HG03196 (cell line): ENCODE results near the gene EDIL3.

ENCODE experiments used
- ATAC-seq: cut with Tn5 transposase; IDR thresholded peaks from one replicate; pipeline ENCODE4 v1.9.1; 2021; ENCODE audit not compliant: unreplicated experiment

The EDIL3 gene

DNA sequence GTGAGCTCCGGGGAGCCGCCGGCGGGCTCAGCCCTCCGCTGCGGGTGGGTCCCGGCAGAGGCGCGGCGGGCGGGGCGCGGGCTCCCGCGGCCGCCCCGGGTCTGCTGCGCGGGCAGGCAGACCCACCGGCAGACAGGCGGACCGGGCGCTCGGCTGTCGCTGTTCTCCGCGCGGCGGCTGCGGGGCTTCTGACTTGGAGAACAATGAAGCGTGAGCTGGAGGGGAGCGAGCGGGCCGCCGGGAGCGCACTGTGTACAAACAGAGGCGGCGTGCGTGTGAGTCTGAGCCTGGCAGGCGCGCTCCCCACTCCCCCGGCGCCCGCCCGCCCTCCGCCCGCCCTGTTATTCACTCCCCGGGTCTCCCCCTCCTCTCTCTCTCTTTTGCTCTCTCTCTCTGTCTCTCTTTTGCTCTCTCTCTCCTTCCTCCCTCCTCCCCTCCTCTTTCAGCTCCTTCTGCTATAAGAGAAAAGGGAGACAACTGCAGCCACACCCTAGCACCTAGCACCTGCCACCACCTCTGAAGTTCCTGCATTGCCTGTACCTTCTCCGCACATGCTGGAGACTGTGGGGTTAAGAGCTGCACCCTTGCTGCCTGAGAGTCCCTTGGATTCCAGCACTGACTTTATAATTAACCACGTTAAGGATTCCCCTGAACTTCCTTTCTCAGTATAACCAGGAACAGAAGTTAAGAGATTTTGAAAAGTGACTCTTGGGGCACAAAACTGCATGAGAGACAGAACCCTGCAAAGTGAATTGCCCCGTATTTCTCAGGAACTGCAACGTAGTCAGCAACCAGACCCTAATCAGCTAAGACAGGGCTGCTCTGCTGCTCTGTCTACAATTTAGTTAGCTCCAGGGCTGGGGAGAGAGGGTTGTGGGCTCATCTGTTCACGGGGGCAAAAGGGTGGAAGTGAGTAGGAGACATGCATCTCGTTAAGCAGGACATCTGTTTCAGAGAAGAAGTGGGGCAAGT, at the start of gene EDIL3:
EDIL3 (minus strand) TSS at position 277 of the 972 bp plus-strand sequence. CDS start 506 bp downstream, outside the sequence.
- ATAC-seq, result no peak

DNA sequence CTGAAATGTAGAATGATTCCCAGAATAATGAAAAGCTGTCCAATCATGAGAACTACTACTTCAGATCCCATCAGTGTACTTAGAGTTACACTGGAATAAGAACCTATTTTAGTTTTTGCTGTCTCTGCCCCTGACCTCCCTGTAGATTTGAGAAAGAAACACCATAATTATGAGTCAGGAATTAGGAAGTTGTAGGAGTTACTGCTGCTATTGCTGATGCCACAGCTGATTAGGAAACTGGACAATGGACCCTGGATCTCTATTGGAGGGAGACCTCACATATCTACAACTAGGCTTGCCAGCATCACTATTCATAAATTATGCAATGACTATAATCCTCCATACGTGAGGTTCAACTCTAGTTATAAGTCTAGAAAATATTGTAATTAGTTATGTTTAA, 48.8 kb upstream of the EDIL3 start:
- no peak for ATAC-seq

DNA sequence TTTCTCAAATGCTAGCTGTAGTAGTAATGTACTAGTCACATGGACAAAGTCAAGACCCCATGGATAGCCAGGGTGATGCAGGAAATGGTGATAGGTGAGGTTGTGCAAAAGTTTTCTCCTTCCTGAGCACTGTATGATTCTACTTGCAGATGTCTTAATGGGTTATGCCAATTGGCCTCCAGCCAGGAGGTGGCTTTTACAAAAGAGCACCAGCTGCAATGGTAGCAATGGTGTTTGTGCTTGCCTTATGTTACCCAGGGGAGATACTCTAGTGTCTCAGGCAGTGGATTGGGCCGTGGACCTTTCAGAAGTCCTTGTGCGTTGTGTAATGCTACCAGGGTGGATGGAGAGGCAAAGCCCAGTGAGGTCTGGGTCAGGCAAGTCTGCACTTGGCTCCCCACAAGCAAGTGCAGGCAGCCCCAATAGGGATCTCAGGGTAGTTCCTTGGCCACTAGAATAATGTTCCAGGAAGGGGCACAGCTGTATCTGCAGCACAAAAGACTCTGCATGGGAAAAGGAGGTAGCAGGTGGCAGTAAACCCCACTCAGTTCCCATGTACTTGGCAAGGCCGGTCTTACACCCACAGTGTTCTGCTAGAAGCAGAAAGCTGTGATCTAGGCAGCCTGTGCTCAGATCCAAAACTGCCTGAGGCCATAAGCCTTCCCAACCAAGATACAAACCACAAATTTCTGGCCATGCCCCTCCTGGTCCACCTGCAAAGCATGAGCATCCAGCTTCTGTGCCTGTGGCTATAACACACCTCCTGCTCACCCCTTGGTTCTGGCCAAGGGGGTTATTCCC, 46.4 kb upstream of the EDIL3 start:
- ATAC-seq, result no peak

DNA sequence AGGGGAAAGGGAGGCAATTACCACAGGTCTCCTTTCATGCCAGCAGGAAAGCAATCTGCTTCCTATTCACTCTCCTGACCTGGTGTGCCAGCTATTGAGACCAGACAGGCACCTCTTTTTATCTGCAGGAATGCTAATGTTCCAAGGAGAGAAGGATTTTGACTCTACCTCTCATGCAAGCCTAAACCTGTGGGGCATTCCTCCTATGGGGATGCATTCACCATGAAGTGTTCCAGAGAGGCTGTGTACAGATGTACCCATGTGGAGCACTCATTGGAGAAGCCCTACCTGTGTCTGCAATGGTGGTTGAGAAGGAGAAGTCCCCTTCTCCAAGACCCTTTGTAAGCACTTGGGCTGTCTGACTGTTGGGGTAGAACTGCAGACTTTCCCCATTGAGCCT, 45.4 kb upstream of the EDIL3 start:
- no peak for ATAC-seq

- ATAC-seq, result no peak
Observed at GRCh38 chr5:84425365-84425881, 40.7 kb upstream of the EDIL3 start.

GRCh38 chr5:84419742-84420141, 35.1 kb upstream of the EDIL3 start:
- ATAC-seq, result no peak

- no peak for ATAC-seq
Observed at GRCh38 chr5:84411832-84412605, 27.3 kb upstream of the EDIL3 start.

GRCh38 chr5:84406111-84406510, 21.4 kb upstream of the EDIL3 start:
- ATAC-seq, result no peak

GRCh38 chr5:84403773-84404172, 19.1 kb upstream of the EDIL3 start:
- no peak for ATAC-seq

GRCh38 chr5:84397385-84397784, 12.7 kb upstream of the EDIL3 start:
- no peak for ATAC-seq

DNA sequence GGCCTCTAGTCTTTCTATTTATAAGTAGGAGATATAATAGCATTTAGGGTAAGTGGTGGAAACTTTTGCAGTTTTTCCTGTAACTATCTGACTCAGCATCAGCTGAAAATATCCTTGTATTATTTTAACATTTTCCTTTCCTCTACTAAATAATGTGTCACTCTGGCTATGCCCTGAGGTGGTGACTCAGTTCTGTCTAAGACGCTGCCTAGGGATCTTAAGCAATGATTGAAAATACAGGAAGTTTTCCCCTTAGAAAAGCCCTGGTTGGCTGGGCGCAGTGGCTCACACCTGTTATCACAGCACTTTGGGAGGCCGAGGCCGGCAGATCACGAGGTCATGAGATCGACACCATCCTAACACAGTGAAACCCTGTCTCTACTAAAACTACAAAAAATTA, 9.3 kb upstream of the EDIL3 start:
- no peak for ATAC-seq

DNA sequence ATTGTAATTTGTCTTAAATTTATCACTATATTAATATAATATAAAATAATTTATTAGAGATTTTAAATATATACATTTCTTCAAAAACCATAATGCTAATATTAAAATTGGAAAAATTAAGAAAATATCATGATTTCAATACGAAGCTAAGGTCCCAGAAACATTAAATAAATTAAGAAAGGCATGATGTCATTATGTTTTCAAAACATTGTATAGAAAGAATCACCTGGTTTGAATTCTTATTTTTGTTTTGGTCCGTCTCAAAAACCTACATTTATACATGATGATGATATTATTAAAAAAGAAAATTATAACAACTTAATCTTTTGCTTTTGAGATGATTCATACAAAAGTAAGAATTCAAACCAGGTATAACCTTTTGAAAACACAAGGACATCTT, 8.2 kb upstream of the EDIL3 start:
- ATAC-seq, result no peak

DNA sequence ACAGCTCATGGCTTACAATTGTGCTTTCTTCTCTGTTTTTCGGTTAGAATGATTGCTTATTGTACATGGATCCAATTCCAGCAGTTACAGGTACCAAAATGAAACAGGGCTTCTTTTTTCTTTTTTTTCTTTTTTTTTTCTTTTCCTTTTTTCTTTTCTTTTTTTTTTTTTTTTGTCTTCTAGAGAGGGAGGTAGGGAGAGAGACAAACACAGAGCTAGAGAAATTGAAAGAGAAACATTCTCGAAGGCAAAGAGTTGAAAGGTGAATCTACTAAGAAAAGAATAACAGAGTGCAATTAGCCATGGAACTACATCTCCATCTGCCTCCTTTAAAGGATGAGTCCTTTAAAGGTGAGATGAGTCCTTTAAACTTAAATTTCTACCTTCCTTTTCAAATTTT, 1.0 kb upstream of the EDIL3 start:
- ATAC-seq, result no peak

GRCh38 chr5:84383816-84384603, 670 bp downstream of the EDIL3 start:
- no peak for ATAC-seq

- ATAC-seq, result no peak
Observed at GRCh38 chr5:84383296-84383815, 1.3 kb downstream of the EDIL3 start.

DNA sequence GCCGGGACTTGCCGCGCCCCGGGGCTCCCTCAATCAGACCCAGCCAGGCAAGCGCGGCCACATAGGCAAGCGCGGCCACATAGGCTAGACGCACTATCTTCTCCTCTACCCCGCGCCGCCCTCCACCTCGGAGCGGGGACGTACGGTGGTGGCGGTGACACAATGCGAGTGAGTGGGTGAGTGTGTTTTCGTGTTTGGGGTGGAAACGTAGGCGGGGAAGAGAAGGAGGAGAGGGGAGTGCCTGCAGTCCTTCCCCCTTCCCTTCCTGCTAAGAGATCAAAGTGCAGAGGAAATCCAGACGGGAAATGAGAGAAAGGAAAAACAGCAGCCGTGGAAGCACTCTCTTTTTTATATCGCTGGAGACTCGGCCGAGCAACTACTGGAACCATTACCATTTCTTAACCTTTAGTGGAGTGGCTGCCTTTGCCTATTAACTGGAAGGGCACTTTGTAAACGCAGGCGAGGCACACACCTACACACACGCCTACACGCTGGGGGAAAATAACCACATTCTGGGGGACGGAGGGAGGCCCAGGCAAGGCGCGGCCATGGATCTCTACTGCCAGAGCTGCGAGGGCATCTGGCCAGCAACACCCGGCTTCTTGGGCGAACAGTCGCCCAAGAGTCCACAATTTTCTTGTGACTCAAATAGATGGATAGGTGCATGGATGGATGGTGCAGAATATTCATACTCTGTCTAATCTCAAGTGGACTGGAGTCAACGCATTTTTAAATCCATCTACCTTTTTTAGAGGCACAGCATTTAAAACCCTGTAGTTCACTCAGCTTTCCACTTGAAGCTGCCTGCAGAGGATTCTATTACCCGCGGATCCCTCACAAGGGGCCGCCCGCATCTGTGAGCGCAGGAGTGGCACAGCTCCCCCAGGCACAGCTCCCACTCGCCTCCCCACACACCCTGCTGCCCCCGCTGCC, 2.1 kb downstream of the EDIL3 start:
- ATAC-seq, result no peak

DNA sequence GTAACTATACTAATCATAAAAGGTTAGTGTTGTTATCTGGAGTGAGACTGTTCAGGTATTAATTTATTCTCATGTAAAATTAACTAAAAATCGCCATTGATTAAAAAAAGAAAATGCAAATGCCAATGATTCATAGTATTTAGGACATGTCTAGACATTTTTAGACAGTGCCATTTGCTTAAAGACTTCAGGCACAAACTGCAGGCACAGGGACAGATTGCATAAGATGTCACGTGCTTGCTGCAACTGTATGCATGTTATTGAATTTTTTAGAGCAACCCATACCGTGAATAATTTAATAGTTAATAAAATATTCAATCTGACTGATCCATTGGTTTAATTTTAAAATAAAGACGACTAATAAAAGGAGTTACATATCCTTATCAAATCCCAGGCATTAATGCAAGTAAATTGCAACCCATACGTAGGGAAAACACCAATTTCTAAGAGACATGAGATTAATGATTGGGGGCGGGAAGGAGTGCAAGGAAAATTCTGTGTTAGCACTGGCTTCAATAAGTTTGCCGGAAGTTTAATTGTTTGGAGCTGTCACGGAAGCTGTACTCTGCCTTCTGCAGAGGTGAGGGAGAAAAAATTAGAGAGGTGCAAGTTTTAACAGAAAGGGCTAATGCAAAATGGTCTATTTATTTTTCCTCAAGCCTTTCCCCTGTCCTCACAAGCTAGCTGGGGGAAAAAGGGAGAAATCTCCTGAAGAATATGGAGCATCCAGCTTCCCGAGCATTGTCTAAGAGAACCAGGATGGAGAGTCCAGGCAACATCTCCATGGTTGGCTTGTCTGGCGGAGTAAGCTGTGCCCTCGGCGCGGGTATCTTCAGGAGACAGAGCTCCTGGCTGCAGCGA, 2.9 kb downstream of the EDIL3 start:
- ATAC-seq, result no peak

GRCh38 chr5:84379749-84380148, 4.9 kb downstream of the EDIL3 start:
- ATAC-seq, result no peak
